HepG2 (cell line): Measurements from ENCODE around the gene SRSF12. TPM values are rescaled to one million over a fixed set of nuclear protein-coding genes. Genes with fewer than 3 reads are reported as not detected.

Source experiments
- CBX5 ChIP-seq: sonication (generic); formaldehyde crosslinking; IDR thresholded peaks from 2 replicates; pipeline ENCODE4 v1.4.0; 2020; ENCODE audit warnings: missing genetic modification reagents, borderline replicate concordance
- CCAR2 ChIP-seq: fragments of 200-400 bp; formaldehyde crosslinking; optimal IDR thresholded peaks from 2 replicates; pipeline ENCODE3; 2018; ENCODE audit warnings: low read depth, mild to moderate bottlenecking, low read length, moderate library complexity
- GPN1 ChIP-seq: sonication (generic); formaldehyde crosslinking; IDR thresholded peaks from 2 replicates; pipeline ENCODE4 v1.5.1; 2020; ENCODE audit warnings: missing genetic modification reagents, borderline replicate concordance
- KDM5B ChIP-seq: sonication (generic); formaldehyde crosslinking; IDR thresholded peaks from 2 replicates; pipeline ENCODE4 v1.4.0; 2020; ENCODE audit warnings: missing genetic modification reagents, mild to moderate bottlenecking, borderline replicate concordance
- MAFF ChIP-seq: IDR thresholded peaks from 2 replicates; pipeline ENCODE4 v1.6.1; 2011; ENCODE audit warnings: low read depth, low read length, improper control_type of control experiment
- MYC ChIP-seq: sonication (generic); formaldehyde crosslinking; IDR thresholded peaks from 2 replicates; pipeline ENCODE4 v1.9.0; 2021; ENCODE audit warnings: missing genetic modification reagents, borderline replicate concordance
- NR2C2 ChIP-seq: sonication (generic); formaldehyde crosslinking; IDR thresholded peaks from 2 replicates; pipeline ENCODE4 v1.4.0; 2020; ENCODE audit warnings: missing genetic modification reagents, mild to moderate bottlenecking, moderate library complexity, borderline replicate concordance
- PTBP1 ChIP-seq: fragments of 200-400 bp; formaldehyde crosslinking; IDR thresholded peaks from 2 replicates; pipeline ENCODE4 v1.6.1; 2018; ENCODE audit warnings: low read length, low read depth; ENCODE audit not compliant: poor library complexity, severe bottlenecking
- RCOR2 ChIP-seq: IDR thresholded peaks from 2 replicates; pipeline ENCODE4 v1.6.1; 2016; ENCODE audit warnings: missing biosample characterization, missing genetic modification reagents
- RFXAP ChIP-seq: sonication (generic); formaldehyde crosslinking; IDR thresholded peaks from 2 replicates; pipeline ENCODE4 v1.4.0; 2020; ENCODE audit warnings: missing genetic modification reagents, borderline replicate concordance
- SP2 ChIP-seq: sonication (generic); formaldehyde crosslinking; IDR thresholded peaks from 2 replicates; pipeline ENCODE4 v1.5.1; 2020; ENCODE audit warnings: mild to moderate bottlenecking, missing genetic modification reagents
- TEAD2 ChIP-seq: sonication (generic); formaldehyde crosslinking; IDR thresholded peaks from 2 replicates; pipeline ENCODE4 v1.9.0; 2021; ENCODE audit warnings: missing genetic modification reagents
- WIZ ChIP-seq: sonication (generic); formaldehyde crosslinking; IDR thresholded peaks from 2 replicates; pipeline ENCODE4 v1.5.1; 2020; ENCODE audit warnings: mild to moderate bottlenecking, missing genetic modification reagents
- ZFP36 ChIP-seq: fragments of 150-350 bp; IDR thresholded peaks from 2 replicates; pipeline ENCODE4 v1.6.1; 2018; ENCODE audit warnings: borderline replicate concordance, low read length, low read depth; ENCODE audit not compliant: partially characterized antibody
- ZNF230 ChIP-seq: sonication (generic); formaldehyde crosslinking; IDR thresholded peaks from 2 replicates; pipeline ENCODE4 v1.4.0; 2020; ENCODE audit warnings: mild to moderate bottlenecking, missing genetic modification reagents
- ZNF335 ChIP-seq: sonication (generic); formaldehyde crosslinking; IDR thresholded peaks from 2 replicates; pipeline ENCODE4 v1.4.0; 2020; ENCODE audit warnings: missing genetic modification reagents
- ZNF354B ChIP-seq: sonication (generic); formaldehyde crosslinking; IDR thresholded peaks from 2 replicates; pipeline ENCODE4 v1.8.0; 2022; ENCODE audit warnings: mild to moderate bottlenecking, missing genetic modification reagents
- ZNF468 ChIP-seq: sonication (generic); formaldehyde crosslinking; IDR thresholded peaks from 2 replicates; pipeline ENCODE4 v1.8.0; 2022; ENCODE audit warnings: mild to moderate bottlenecking, moderate library complexity, missing genetic modification reagents
- ZNF577 ChIP-seq: sonication (generic); formaldehyde crosslinking; IDR thresholded peaks from 2 replicates; pipeline ENCODE4 v1.4.0; 2020; ENCODE audit warnings: mild to moderate bottlenecking, low read depth, missing genetic modification reagents, borderline replicate concordance
- ZNF652 ChIP-seq: IDR thresholded peaks from 2 replicates; pipeline ENCODE4 v1.6.1; 2016; ENCODE audit warnings: low read depth, borderline replicate concordance
- ZNF816 ChIP-seq: sonication (generic); formaldehyde crosslinking; IDR thresholded peaks from 2 replicates; pipeline ENCODE4 v1.8.0; 2022; ENCODE audit warnings: missing genetic modification reagents, mild to moderate bottlenecking, borderline replicate concordance
- ZNF883 ChIP-seq: sonication (generic); formaldehyde crosslinking; IDR thresholded peaks from 2 replicates; pipeline ENCODE4 v1.5.1; 2020; ENCODE audit warnings: mild to moderate bottlenecking, missing genetic modification reagents; ENCODE audit errors: not compliant biosample characterization
- polyA plus RNA-seq, 8 experiments: library from polyadenylated mRNA; depleted of rRNA in 3 of 8; stranded (reverse) in 7 of 8; unstranded in 1 of 8; fragments of >200 nt; fragmentation: Illumina TruSeq in 4 of 8; extraction: Trizol in 4 of 8; gene quantifications; 2 replicates each; pipeline versions ENCODE4 v1.2.1 to v1.2.3, GENCODE V29; 2011 to 2016; ENCODE audit warnings: low read depth in 4 of 8, missing spikeins in 1 of 8, mixed read lengths in 1 of 8; ENCODE audit not compliant: insufficient read depth in 1 of 8
- total RNA-seq, 5 experiments: library from RNA; depleted of rRNA; stranded (reverse); fragments of >200 nt; fragmentation: Illumina TruSeq; extraction: Trizol; gene quantifications; 2 replicates each; pipeline ENCODE4 v1.2.3, GENCODE V29; 2016; ENCODE audit warnings: low read depth in 1 of 5
- TF ChIP-seq, protein P1 (sequence below): sonication (generic); formaldehyde crosslinking; IDR thresholded peaks from 2 replicates; pipeline ENCODE4 v1.9.0; 2022; ENCODE audit warnings: low read depth, missing genetic modification reagents
- TF ChIP-seq, protein P2 (sequence below): IDR thresholded peaks from 2 replicates; pipeline ENCODE4 v1.6.1; 2016; ENCODE audit warnings: mild to moderate bottlenecking
- TF ChIP-seq, protein P3 (sequence below): sonication (generic); formaldehyde crosslinking; IDR thresholded peaks from 2 replicates; pipeline ENCODE4 v1.5.0; 2020; ENCODE audit warnings: mild to moderate bottlenecking, missing genetic modification reagents

Gene SRSF12
- total and polyA plus RNA-seq, 2 of the 13 experiments (the other 11 are each of a cell fraction or from before 2014, with no cell fraction given), result 1.7 to 1.9 TPM

DNA sequence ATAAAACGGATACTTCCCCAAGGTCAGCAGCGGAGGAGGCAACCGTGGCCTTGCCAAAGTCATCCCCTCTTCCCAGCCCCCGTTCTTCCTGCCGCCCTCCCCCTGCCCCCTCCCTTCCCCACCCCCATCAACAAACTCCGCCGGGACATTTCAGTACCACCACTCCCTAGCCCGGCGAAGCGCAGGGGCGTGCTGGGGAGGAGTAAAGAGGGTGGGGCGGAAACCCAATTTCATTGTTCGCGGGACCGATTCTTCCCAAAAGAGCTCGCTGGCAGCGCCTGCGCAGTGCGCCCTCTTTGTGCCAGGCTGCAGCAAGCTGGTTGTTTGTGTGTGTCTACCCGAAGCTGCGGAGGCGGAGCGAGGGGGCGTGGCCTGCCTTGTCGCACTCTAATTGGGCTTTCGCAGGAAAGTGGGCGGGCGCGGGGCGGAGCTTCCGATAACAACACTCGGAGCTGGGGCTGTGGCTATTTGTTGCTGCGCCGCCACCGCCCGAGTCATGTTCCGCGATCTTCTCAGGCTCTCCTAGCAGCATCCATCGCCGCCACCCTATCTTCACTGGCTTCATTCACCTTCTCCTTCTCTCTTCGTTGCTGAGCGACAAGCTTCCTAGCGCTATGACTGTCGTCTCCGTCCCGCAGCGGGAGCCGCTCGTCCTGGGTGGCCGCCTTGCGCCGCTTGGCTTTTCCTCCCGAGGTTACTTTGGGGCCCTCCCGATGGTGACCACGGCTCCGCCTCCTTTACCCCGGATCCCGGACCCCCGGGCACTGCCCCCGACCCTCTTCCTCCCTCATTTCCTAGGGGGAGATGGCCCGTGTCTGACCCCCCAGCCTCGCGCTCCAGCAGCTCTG lies 37.4 kb downstream of the SRSF12 start, which contains the start of gene PNRC1 (continued):
- TF ChIP-seq, protein P1, sequence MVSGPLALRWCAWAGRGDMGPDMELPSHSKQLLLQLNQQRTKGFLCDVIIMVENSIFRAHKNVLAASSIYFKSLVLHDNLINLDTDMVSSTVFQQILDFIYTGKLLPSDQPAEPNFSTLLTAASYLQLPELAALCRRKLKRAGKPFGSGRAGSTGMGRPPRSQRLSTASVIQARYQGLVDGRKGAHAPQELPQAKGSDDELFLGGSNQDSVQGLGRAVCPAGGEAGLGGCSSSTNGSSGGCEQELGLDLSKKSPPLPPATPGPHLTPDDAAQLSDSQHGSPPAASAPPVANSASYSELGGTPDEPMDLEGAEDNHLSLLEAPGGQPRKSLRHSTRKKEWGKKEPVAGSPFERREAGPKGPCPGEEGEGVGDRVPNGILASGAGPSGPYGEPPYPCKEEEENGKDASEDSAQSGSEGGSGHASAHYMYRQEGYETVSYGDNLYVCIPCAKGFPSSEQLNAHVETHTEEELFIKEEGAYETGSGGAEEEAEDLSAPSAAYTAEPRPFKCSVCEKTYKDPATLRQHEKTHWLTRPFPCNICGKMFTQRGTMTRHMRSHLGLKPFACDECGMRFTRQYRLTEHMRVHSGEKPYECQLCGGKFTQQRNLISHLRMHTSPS, result no peak
- no peak; the same call in 1 of the 2 replicates for TF ChIP-seq NR2C2
- peak; percentile 70 for TF ChIP-seq CBX5 (CRISPR knock-in tag)
- TF ChIP-seq, protein P2, sequence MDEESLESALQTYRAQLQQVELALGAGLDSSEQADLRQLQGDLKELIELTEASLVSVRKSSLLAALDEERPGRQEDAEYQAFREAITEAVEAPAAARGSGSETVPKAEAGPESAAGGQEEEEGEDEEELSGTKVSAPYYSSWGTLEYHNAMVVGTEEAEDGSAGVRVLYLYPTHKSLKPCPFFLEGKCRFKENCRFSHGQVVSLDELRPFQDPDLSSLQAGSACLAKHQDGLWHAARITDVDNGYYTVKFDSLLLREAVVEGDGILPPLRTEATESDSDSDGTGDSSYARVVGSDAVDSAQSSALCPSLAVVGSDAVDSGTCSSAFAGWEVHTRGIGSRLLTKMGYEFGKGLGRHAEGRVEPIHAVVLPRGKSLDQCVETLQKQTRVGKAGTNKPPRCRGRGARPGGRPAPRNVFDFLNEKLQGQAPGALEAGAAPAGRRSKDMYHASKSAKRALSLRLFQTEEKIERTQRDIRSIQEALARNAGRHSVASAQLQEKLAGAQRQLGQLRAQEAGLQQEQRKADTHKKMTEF (CRISPR knock-in tag), result peak; percentile 86
- no peak for TF ChIP-seq TEAD2 (CRISPR knock-in tag)
- peak; percentile 80 for TF ChIP-seq ZNF883 (CRISPR knock-in tag)
- TF ChIP-seq ZNF335 (CRISPR knock-in tag), result peak; percentile 65; the same call in 1 of the 2 replicates
- TF ChIP-seq RCOR2, result no peak
- no peak for TF ChIP-seq WIZ (CRISPR knock-in tag)
- TF ChIP-seq ZNF816, result no peak; the same call in 1 of the 2 replicates
- TF ChIP-seq, protein P3, sequence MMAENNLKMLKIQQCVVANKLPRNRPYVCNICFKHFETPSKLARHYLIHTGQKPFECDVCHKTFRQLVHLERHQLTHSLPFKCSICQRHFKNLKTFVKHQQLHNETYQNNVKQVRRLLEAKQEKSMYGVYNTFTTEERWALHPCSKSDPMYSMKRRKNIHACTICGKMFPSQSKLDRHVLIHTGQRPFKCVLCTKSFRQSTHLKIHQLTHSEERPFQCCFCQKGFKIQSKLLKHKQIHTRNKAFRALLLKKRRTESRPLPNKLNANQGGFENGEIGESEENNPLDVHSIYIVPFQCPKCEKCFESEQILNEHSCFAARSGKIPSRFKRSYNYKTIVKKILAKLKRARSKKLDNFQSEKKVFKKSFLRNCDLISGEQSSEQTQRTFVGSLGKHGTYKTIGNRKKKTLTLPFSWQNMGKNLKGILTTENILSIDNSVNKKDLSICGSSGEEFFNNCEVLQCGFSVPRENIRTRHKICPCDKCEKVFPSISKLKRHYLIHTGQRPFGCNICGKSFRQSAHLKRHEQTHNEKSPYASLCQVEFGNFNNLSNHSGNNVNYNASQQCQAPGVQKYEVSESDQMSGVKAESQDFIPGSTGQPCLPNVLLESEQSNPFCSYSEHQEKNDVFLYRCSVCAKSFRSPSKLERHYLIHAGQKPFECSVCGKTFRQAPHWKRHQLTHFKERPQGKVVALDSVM (CRISPR knock-in tag), result peak; percentile 26; the same call in 1 of the 2 replicates
- peak; percentile 35; the same call in 1 of the 2 replicates for TF ChIP-seq ZNF468
- peak; percentile 79 for TF ChIP-seq SP2 (CRISPR knock-in tag)
- TF ChIP-seq ZNF577 (CRISPR knock-in tag), result no peak
- no peak for TF ChIP-seq ZNF652 (CRISPR knock-in tag)
- no peak for TF ChIP-seq ZNF230 (CRISPR knock-in tag)
- peak; percentile 52; the same call in 1 of the 2 replicates for TF ChIP-seq MYC
- 0 out of 2 replicates have a peak, but pooled peaks have one; percentile 68 for TF ChIP-seq ZNF354B (CRISPR knock-in tag)
- TF ChIP-seq ZFP36, result no peak
- no peak for TF ChIP-seq CCAR2
- no peak for TF ChIP-seq MAFF
- TF ChIP-seq GPN1 (CRISPR knock-in tag), result no peak
- peak; percentile 31; the same call in 1 of the 2 replicates for TF ChIP-seq RFXAP (CRISPR knock-in tag)
- TF ChIP-seq KDM5B, result peak; percentile 93; the same call in 1 of the 2 replicates
- TF ChIP-seq PTBP1, result no peak
